PFSK-1 (cell line): ENCODE data around the gene GPRC5C.

Experiments used
- FOXP2 ChIP-seq: optimal IDR thresholded peaks from 2 replicates; pipeline ENCODE3; 2011; ENCODE audit warnings: borderline replicate concordance, control low read depth, inconsistent platforms; ENCODE audit not compliant: insufficient read depth; ENCODE audit errors: extremely low read length, extremely low read depth
- POLR2AphosphoS5 ChIP-seq: IDR thresholded peaks from 2 replicates; pipeline ENCODE4 v1.6.1; 2012; ENCODE audit warnings: low read depth, mild to moderate bottlenecking, control low read depth, low read length, moderate library complexity
- REST ChIP-seq, 2 experiments: IDR thresholded peaks; 2 replicates each; pipeline versions ENCODE4 v1.6.1 to v1.8.0; 2011 to 2012; ENCODE audit warnings: low read depth in 2 of 2, low read length in 2 of 2, control low read depth in 1 of 2, inconsistent platforms in 1 of 2, mild to moderate bottlenecking in 1 of 2, moderate library complexity in 1 of 2; ENCODE audit not compliant: insufficient read depth in 1 of 2
- SIN3A ChIP-seq: IDR thresholded peaks from 2 replicates; pipeline ENCODE4 v1.6.1; 2012; ENCODE audit warnings: mild to moderate bottlenecking, low read length, moderate library complexity, borderline replicate concordance; ENCODE audit not compliant: insufficient read depth
- TAF1 ChIP-seq: IDR thresholded peaks from 2 replicates; pipeline ENCODE4 v1.6.1; 2012; ENCODE audit warnings: low read length, control low read depth, borderline replicate concordance; ENCODE audit not compliant: insufficient read depth

GPRC5C gene

GRCh38 chr17:74432766-74433391 lies 991 bp downstream of the GPRC5C start:
- no peak for TF ChIP-seq POLR2AphosphoS5
- TF ChIP-seq FOXP2: no peak
- TF ChIP-seq REST (IDR thresholded peaks at IDR 0.05; ENCODE audit: insufficient read depth in 1 of 2, low read depth in 2 of 2, low read length in 2 of 2): no peak
- no peak for TF ChIP-seq TAF1
- no peak for TF ChIP-seq SIN3A

GRCh38 chr17:74433421-74434121 lies 1.7 kb downstream of the GPRC5C start:
- TF ChIP-seq TAF1 (no peak), SIN3A (no peak), REST (IDR thresholded peaks at IDR 0.05; ENCODE audit: insufficient read depth in 1 of 2, low read depth in 2 of 2, low read length in 2 of 2) (no peak), POLR2AphosphoS5 (no peak), FOXP2 (no peak)

GRCh38 chr17:74435775-74436359 lies 4.0 kb downstream of the GPRC5C start:
- TF ChIP-seq REST (IDR thresholded peaks at IDR 0.05; ENCODE audit: insufficient read depth in 1 of 2, low read depth in 2 of 2, low read length in 2 of 2) (no peak), SIN3A (no peak), FOXP2 (no peak), POLR2AphosphoS5 (no peak), TAF1 (no peak)

GRCh38 chr17:74437702-74438101 lies 5.8 kb downstream of the GPRC5C start:
- TF ChIP-seq SIN3A (no peak), REST (IDR thresholded peaks at IDR 0.05; ENCODE audit: insufficient read depth in 1 of 2, low read depth in 2 of 2, low read length in 2 of 2) (no peak)
